H9 (cell line): ENCODE results near the gene EPB41L2. TPM values are rescaled to one million over a fixed set of nuclear protein-coding genes. Genes with fewer than 3 reads are reported as not detected.

Source experiments
- DNase-seq: peaks from one replicate; pipeline ENCODE4 v3.0.0-alpha.2; 2017
- H2AFZ ChIP-seq: one replicate; pipeline ENCODE4 v1.6.1; 2013; ENCODE audit warnings: mild to moderate bottlenecking, low read length, control low read depth, moderate library complexity
- H2AK5ac ChIP-seq: 2 replicates; pipeline ENCODE4 v1.6.1; 2013; ENCODE audit warnings: low read length, control low read depth, mixed read lengths; ENCODE audit not compliant: insufficient read length
- H2BK120ac ChIP-seq: one replicate; pipeline ENCODE4 v1.6.1; 2013; ENCODE audit warnings: low read depth, mild to moderate bottlenecking, low read length, control low read depth, inconsistent platforms; ENCODE audit not compliant: poor library complexity, severe bottlenecking
- H2BK12ac ChIP-seq: 2 replicates; pipeline ENCODE4 v1.6.1; 2013; ENCODE audit warnings: low read length, control low read depth, mixed read lengths, low read depth; ENCODE audit not compliant: insufficient read length
- H2BK15ac ChIP-seq: 2 replicates; pipeline ENCODE4 v1.6.1; 2013; ENCODE audit warnings: low read depth, low read length, control low read depth
- H2BK20ac ChIP-seq: one replicate; pipeline ENCODE4 v1.6.1; 2013; ENCODE audit warnings: low read depth, mild to moderate bottlenecking, low read length, control low read depth, inconsistent platforms; ENCODE audit not compliant: poor library complexity, severe bottlenecking
- H2BK5ac ChIP-seq: 2 replicates; pipeline ENCODE4 v1.6.1; 2013; ENCODE audit warnings: low read length, control low read depth, mixed read lengths; ENCODE audit not compliant: insufficient read length
- H3K14ac ChIP-seq: 2 replicates; pipeline ENCODE4 v1.6.1; 2013; ENCODE audit warnings: low read length, control low read depth; ENCODE audit not compliant: insufficient read depth
- H3K18ac ChIP-seq: 2 replicates; pipeline ENCODE4 v1.6.1; 2013; ENCODE audit warnings: low read depth, mild to moderate bottlenecking, mixed read lengths, low read length, control low read depth; ENCODE audit not compliant: insufficient read length
- H3K23ac ChIP-seq: 2 replicates; pipeline ENCODE4 v1.6.1; 2013; ENCODE audit warnings: low read length, control low read depth, mixed read lengths, low read depth; ENCODE audit not compliant: insufficient read length
- H3K23me2 ChIP-seq: 2 replicates; pipeline ENCODE4 v1.6.1; 2013; ENCODE audit warnings: low read depth, mild to moderate bottlenecking, mixed read lengths, low read length, control low read depth; ENCODE audit not compliant: insufficient read length, poor library complexity, severe bottlenecking
- H3K27ac ChIP-seq: 2 replicates; pipeline ENCODE4 v1.5.1; 2013; ENCODE audit warnings: low read length, control low read depth, mixed read lengths, low read depth; ENCODE audit not compliant: insufficient read length
- H3K27me3 ChIP-seq: 2 replicates; pipeline ENCODE4 v1.6.1; 2013; ENCODE audit warnings: low read length, control low read depth, inconsistent platforms; ENCODE audit not compliant: insufficient read depth
- H3K4ac ChIP-seq: 2 replicates; pipeline ENCODE4 v1.6.1; 2013; ENCODE audit warnings: low read depth, mild to moderate bottlenecking, control low read depth, inconsistent platforms, low read length, moderate library complexity
- H3K4me1 ChIP-seq: 2 replicates; pipeline ENCODE4 v1.6.1; 2013; ENCODE audit warnings: low read length, control low read depth, inconsistent platforms; ENCODE audit not compliant: insufficient read depth
- H3K4me2 ChIP-seq: 2 replicates; pipeline ENCODE4 v1.6.1; 2013; ENCODE audit warnings: low read length, control low read depth, mixed read lengths; ENCODE audit not compliant: insufficient read length, insufficient read depth
- H3K56ac ChIP-seq: 2 replicates; pipeline ENCODE4 v1.6.1; 2013; ENCODE audit warnings: low read depth, mild to moderate bottlenecking, mixed read lengths, low read length, control low read depth; ENCODE audit not compliant: insufficient read length
- H3K79me1 ChIP-seq: 2 replicates; pipeline ENCODE4 v1.6.1; 2013; ENCODE audit warnings: low read depth, mild to moderate bottlenecking, moderate library complexity, low read length, control low read depth, inconsistent platforms; ENCODE audit not compliant: insufficient read depth, poor library complexity, severe bottlenecking
- H3K79me2 ChIP-seq: 2 replicates; pipeline ENCODE4 v1.6.1; 2013; ENCODE audit warnings: low read length, control low read depth, inconsistent platforms; ENCODE audit not compliant: insufficient read depth
- H3K9ac ChIP-seq: 2 replicates; pipeline ENCODE4 v1.6.1; 2013; ENCODE audit warnings: low read length, control low read depth, mixed read lengths; ENCODE audit not compliant: insufficient read length; ENCODE audit errors: extremely low read depth
- H3K9me3 ChIP-seq: one replicate; pipeline ENCODE4 v1.6.1; 2013; ENCODE audit warnings: low read depth, low read length, inconsistent platforms; ENCODE audit not compliant: control insufficient read depth
- H3T11ph ChIP-seq: one replicate; pipeline ENCODE4 v1.6.1; 2013; ENCODE audit warnings: mild to moderate bottlenecking, low read length, control low read depth, inconsistent platforms
- H4K20me1 ChIP-seq: one replicate; pipeline ENCODE4 v1.6.1; 2013; ENCODE audit not compliant: control insufficient read depth, insufficient read length, insufficient read depth
- H4K5ac ChIP-seq: 2 replicates; pipeline ENCODE4 v1.6.1; 2013; ENCODE audit warnings: low read depth, mild to moderate bottlenecking, mixed read lengths, low read length, control low read depth; ENCODE audit not compliant: insufficient read length
- H4K8ac ChIP-seq: replicated peaks from 2 replicates; pipeline ENCODE4 v1.6.1; 2013; ENCODE audit warnings: low read length, control low read depth, mixed read lengths, low read depth; ENCODE audit not compliant: insufficient read length
- H4K91ac ChIP-seq: 2 replicates; pipeline ENCODE4 v1.6.1; 2013; ENCODE audit warnings: low read depth, mild to moderate bottlenecking, moderate library complexity, mixed read lengths, low read length, control low read depth; ENCODE audit not compliant: insufficient read length
- H3K27ac Mint-ChIP-seq, 3 experiments: 2 replicates in 2 of 3; 3 replicates in 1 of 3; pipeline ENCODE4 v1.8.0; 2020 to 2021; ENCODE audit warnings: mixed read lengths in 3 of 3, mild to moderate bottlenecking in 1 of 3, moderate library complexity in 1 of 3
- H3K27me3 Mint-ChIP-seq: 2 replicates; pipeline ENCODE4 v1.8.0; 2021; ENCODE audit warnings: low read depth, mild to moderate bottlenecking, moderate library complexity, mixed read lengths
- H3K36me3 Mint-ChIP-seq, 3 experiments: 2 replicates in 2 of 3; 3 replicates in 1 of 3; pipeline ENCODE4 v1.8.0; 2020 to 2021; ENCODE audit warnings: low read depth in 3 of 3, mixed read lengths in 3 of 3; ENCODE audit not compliant: insufficient read depth in 1 of 3
- H3K4me1 Mint-ChIP-seq, 2 experiments: 2 replicates each; pipeline ENCODE4 v1.8.0; 2020; ENCODE audit warnings: mixed read lengths in 2 of 2
- H3K4me3 Mint-ChIP-seq, 2 experiments: 2 replicates in 1 of 2; 3 replicates in 1 of 2; pipeline ENCODE4 v1.8.0; 2020 to 2021; ENCODE audit warnings: mild to moderate bottlenecking in 2 of 2, mixed read lengths in 2 of 2, moderate library complexity in 1 of 2
- H3K9me3 Mint-ChIP-seq, 2 experiments: 2 replicates in 1 of 2; 3 replicates in 1 of 2; pipeline ENCODE4 v1.8.0; 2020; ENCODE audit warnings: mild to moderate bottlenecking in 2 of 2, mixed read lengths in 2 of 2, moderate library complexity in 1 of 2
- WGBS: extraction: QIAGEN DNeasy Blood & Tissue Kit; methylation state at CpG from one replicate; pipeline ENCODE4 v1.1.7; 2013; ENCODE audit warnings: missing lambda C conversion rate, low lambda C conversion rate, mixed read lengths; ENCODE audit not compliant: insufficient read length; ENCODE audit errors: extremely low coverage; 5-methylcytosine and 5-hydroxymethylcytosine counted together
- total RNA-seq: library from RNA; stranded (reverse); gene quantifications from 2 replicates; pipeline ENCODE4 v1.2.1, GENCODE V29; 2021
- TF ChIP-seq, protein P1 (sequence below): fragments of 200-600 bp; sonication (generic); conservative IDR thresholded peaks from 3 replicates; pipeline ENCODE4 v1.8.0; 2021; ENCODE audit warnings: antibody characterized with exemption, mild to moderate bottlenecking

Gene EPB41L2
- total RNA-seq, 1 experiment from 2014 or later = 90.2 TPM

DNA sequence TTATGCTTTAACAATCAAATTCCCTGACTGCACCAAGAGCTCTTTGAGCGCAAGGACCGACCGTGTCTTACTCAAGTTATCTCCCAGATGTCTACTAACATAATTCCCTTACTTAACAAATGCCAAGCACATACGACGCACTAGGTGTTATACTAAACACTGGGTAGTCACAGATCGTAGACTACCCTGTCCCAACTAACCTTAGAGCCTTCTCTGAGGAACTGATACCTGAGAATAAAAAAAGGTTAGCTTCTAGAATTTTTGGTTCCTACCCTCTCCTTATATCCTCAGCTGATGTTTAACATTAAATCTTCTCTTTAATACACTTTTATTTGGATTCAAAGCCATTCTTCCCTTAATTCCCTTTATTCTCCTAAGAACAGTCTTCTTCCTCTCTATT is 38.5 kb downstream of the EPB41L2 start:
- no CpG with 5 or more reads among the region's 6 CpGs for WGBS
- H2BK12ac ChIP-seq = no peak overlapping the region
- peaks cover 2% of the 10 kb centered on the region in 2 experiments for H3K4me1 Mint-ChIP-seq

More for the DNA sequence above, 38.5 kb downstream of the EPB41L2 start:
- Histone ChIP-seq H3K79me2 (peaks cover 7% of the 10 kb centered on the region; the same call in 1 of the 2 replicates), H2BK15ac (no peak overlapping the region), H3K18ac (no peak overlapping the region), H3K4me2 (no peak overlapping the region), H2BK120ac (no peak overlapping the region), H3K27ac (no peak overlapping the region), H3K14ac (no peak overlapping the region), H3K9ac (no peak overlapping the region), H3K23me2 (no peaks in the 10 kb centered on the region), H4K20me1 (no peaks in the 10 kb centered on the region), H2BK5ac (no peak overlapping the region), H3K9me3 (no peaks in the 10 kb centered on the region), H4K91ac (no peak overlapping the region), H4K5ac (no peak overlapping the region), H3K4ac (no peak overlapping the region), H3K27me3 (no peaks in the 10 kb centered on the region), H2AFZ (no peak overlapping the region), H3K56ac (no peak overlapping the region), H4K8ac (no peak overlapping the region), H3K4me1 (no peaks in the 10 kb centered on the region), H2BK20ac (no peak overlapping the region), H2AK5ac (no peak overlapping the region), H3T11ph (no peak overlapping the region), H3K79me1 (peaks cover 3% of the 10 kb centered on the region), H3K23ac (no peak overlapping the region)
- Mint-ChIP-seq H3K36me3 (peaks cover 6 to 8% (median 7%) of the 10 kb centered on the region in 3 experiments; a peak in 6 of 7 replicates), H3K27ac (no peak overlapping the region), H3K4me3 (no peak overlapping the region), H3K9me3 (peaks cover 6 to 7% of the 10 kb centered on the region in 2 experiments; a peak in 3 of 5 replicates), H3K27me3 (no peaks in the 10 kb centered on the region)
- no peak for DNase-seq
- TF ChIP-seq, protein P1, sequence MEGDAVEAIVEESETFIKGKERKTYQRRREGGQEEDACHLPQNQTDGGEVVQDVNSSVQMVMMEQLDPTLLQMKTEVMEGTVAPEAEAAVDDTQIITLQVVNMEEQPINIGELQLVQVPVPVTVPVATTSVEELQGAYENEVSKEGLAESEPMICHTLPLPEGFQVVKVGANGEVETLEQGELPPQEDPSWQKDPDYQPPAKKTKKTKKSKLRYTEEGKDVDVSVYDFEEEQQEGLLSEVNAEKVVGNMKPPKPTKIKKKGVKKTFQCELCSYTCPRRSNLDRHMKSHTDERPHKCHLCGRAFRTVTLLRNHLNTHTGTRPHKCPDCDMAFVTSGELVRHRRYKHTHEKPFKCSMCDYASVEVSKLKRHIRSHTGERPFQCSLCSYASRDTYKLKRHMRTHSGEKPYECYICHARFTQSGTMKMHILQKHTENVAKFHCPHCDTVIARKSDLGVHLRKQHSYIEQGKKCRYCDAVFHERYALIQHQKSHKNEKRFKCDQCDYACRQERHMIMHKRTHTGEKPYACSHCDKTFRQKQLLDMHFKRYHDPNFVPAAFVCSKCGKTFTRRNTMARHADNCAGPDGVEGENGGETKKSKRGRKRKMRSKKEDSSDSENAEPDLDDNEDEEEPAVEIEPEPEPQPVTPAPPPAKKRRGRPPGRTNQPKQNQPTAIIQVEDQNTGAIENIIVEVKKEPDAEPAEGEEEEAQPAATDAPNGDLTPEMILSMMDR = no peak
